ENCODE data around the gene RNASEL.

The RNASEL gene

GRCh38 chr1:182527680-182528079, 61.4 kb downstream of the RNASEL start:
- no peak for TF ChIP-seq CTCF (IDR thresholded peaks at IDR 0.05; ENCODE audit: extremely low read depth, insufficient read depth, missing control alignments)
- no peak for DNase-seq (ENCODE audit: low spot score)
- in situ Hi-C loops (cut with MboI; ENCODE audit: low pct_unique_long_range_greater_than_20kb, low sequenced_read_pairs, unreplicated experiment) = no loop called here

GRCh38 chr1:182525342-182525741, 63.7 kb downstream of the RNASEL start:
- TF ChIP-seq CTCF (IDR thresholded peaks at IDR 0.05; ENCODE audit: extremely low read depth, insufficient read depth, missing control alignments) = no peak
- DNase-seq (ENCODE audit: low spot score) = no peak
- in situ Hi-C loops (cut with MboI; ENCODE audit: low pct_unique_long_range_greater_than_20kb, low sequenced_read_pairs, unreplicated experiment) = no loop called here
